Brain microvascular endothelial cell (primary cell): ENCODE results near the gene KRT1.
"Not testable (repeated sequence)": the region's sequence is repeated elsewhere in the genome, so short reads cannot be mapped to it uniquely, and the experiment has no call there.

Source experiments
- DNase-seq: peaks from one replicate; pipeline ENCODE4 v3.0.0-alpha.2; 2020
- H3K27ac ChIP-seq: fragments of 250-450 bp; sonication (Bioruptor Pico); 2 replicates; pipeline ENCODE4 v1.5.1; 2020; ENCODE audit warnings: mild to moderate bottlenecking, moderate library complexity
- H3K27me3 ChIP-seq: fragments of 250-450 bp; sonication (Bioruptor Pico); replicated peaks from 2 replicates; pipeline ENCODE4 v1.5.1; 2020; ENCODE audit warnings: mild to moderate bottlenecking
- H3K36me3 ChIP-seq: fragments of 250-450 bp; sonication (Bioruptor Pico); replicated peaks from 2 replicates; pipeline ENCODE4 v1.5.1; 2020; ENCODE audit warnings: mild to moderate bottlenecking
- H3K4me3 ChIP-seq: 2 replicates; pipeline ENCODE4 v1.5.1; 2011; ENCODE audit warnings: low read depth, mild to moderate bottlenecking, control low read depth, low read length, moderate library complexity
- CTCF ChIP-seq: IDR thresholded peaks from 2 replicates; pipeline ENCODE4 v1.5.1; 2011; ENCODE audit warnings: low read depth, mild to moderate bottlenecking, moderate library complexity, low read length, control low read depth, inconsistent platforms; ENCODE audit errors: missing control alignments
- in situ Hi-C: cut with HindIII; loops from 2 replicates; pipeline ENCODE4 v1.10.0; 2017; ENCODE audit warnings: low sequenced_read_pairs, low pct_ligation_motif_present

KRT1 gene

GRCh38 chr12:52674433-52674775 is 5.8 kb downstream of the KRT1 start:
- peaks cover 2% of the 10 kb centered on the region for H3K27me3 ChIP-seq
- no peaks in the 10 kb centered on the region for H3K36me3 ChIP-seq
- TF ChIP-seq CTCF: no peak
- H3K27ac ChIP-seq: no peak overlapping the region
- in situ Hi-C loops: no loop called here
- DNase-seq: no peak
- H3K4me3 ChIP-seq: no peak overlapping the region

GRCh38 chr12:52673713-52674432 is 6.3 kb downstream of the KRT1 start:
- no peak overlapping the region for H3K4me3 ChIP-seq
- no peak overlapping the region for H3K27ac ChIP-seq
- peaks cover 2% of the 10 kb centered on the region for H3K27me3 ChIP-seq
- H3K36me3 ChIP-seq: no peaks in the 10 kb centered on the region
- in situ Hi-C loops: no loop called here
- TF ChIP-seq CTCF: no peak
- no peak for DNase-seq

- Histone ChIP-seq H3K36me3 (no peaks in the 10 kb centered on the region), H3K27ac (no peak overlapping the region), H3K27me3 (peaks cover 2% of the 10 kb centered on the region), H3K4me3 (no peak overlapping the region)
- no peak for DNase-seq
- no peak for TF ChIP-seq CTCF
- in situ Hi-C loops: no loop called here
Observed at GRCh38 chr12:52673217-52673616, 7.0 kb downstream of the KRT1 start.

GRCh38 chr12:52672321-52672933 is 7.8 kb downstream of the KRT1 start:
- H3K4me3 ChIP-seq: no peak overlapping the region
- H3K27ac ChIP-seq: no peak overlapping the region
- in situ Hi-C loops: no loop called here
- no peak for TF ChIP-seq CTCF
- no peaks in the 10 kb centered on the region for H3K36me3 ChIP-seq
- no peak for DNase-seq
- peaks cover 2% of the 10 kb centered on the region for H3K27me3 ChIP-seq

- Histone ChIP-seq H3K27me3 (peaks cover 3% of the 10 kb centered on the region), H3K27ac (no peak overlapping the region), H3K36me3 (no peaks in the 10 kb centered on the region), H3K4me3 (no peak overlapping the region)
- no peak for DNase-seq
- TF ChIP-seq CTCF: no peak
- in situ Hi-C loops: no loop called here
Observed at GRCh38 chr12:52670961-52671360, 9.2 kb downstream of the KRT1 start.

- peaks cover 3% of the 10 kb centered on the region for H3K27me3 ChIP-seq
- no peaks in the 10 kb centered on the region for H3K36me3 ChIP-seq
- no peak overlapping the region for H3K4me3 ChIP-seq
- no peak overlapping the region for H3K27ac ChIP-seq
- TF ChIP-seq CTCF: no peak
- in situ Hi-C loops: no loop called here
- no peak for DNase-seq
Observed at GRCh38 chr12:52670506-52670905, 9.7 kb downstream of the KRT1 start.

- DNase-seq, H3K36me3 ChIP-seq, H3K27ac ChIP-seq, H3K27me3 ChIP-seq, in situ Hi-C loops, H3K4me3 ChIP-seq: not testable (repeated sequence)
Observed at GRCh38 chr12:52669941-52670340, 10.3 kb downstream of the KRT1 start.
